ENCODE results near the gene HOXB3. TPM values are rescaled to one million over a fixed set of nuclear protein-coding genes. Genes with fewer than 3 reads are reported as not detected.

The HOXB3 gene
- total and polyA plus RNA-seq, 2 of the 13 experiments (the other 11 are each of a cell fraction or from before 2014, with no cell fraction given): not detected

GRCh38 chr17:48551596-48552465, 38.2 kb downstream of the HOXB3 start:
- H3K4me2 ChIP-seq (ENCODE audit: low read depth, low read length): no peak overlapping the region; the same call in 1 of the 2 replicates
- 29% methylated on average over 28 of the region's 47 CpGs for WGBS (ENCODE audit: low lambda C conversion rate)
- in situ Hi-C loops (cut with HindIII; ENCODE audit: extremely low pct_ligation_motif_present, low pct_unique_long_range_greater_than_20kb): no loop called here
- no peak overlapping the region for H3K9ac ChIP-seq (ENCODE audit: insufficient read depth, low read depth, low read length)
- H3K4me1 ChIP-seq (ENCODE audit: insufficient read depth, low read length): no peaks in the 10 kb centered on the region
- no TSS peak for BruUV-seq (replicated peaks)
- DNase-seq (ENCODE audit: low spot score) (no peak), ATAC-seq (no peak; the same call in 1 of the 3 replicates), FAIRE-seq (no peak)
- ChIA-PET POLR2A (no interaction called here), CTCF (ENCODE audit: low intra/inter-chr PET ratio, low total read pairs) (no interaction called here)
- no peak overlapping the region for H3K27ac ChIP-seq (ENCODE audit: extremely low read length, insufficient read depth, low read length)
- no peaks in the 10 kb centered on the region for H3K9me3 ChIP-seq (ENCODE audit: low read length)
- H3K4me3 ChIP-seq (replicated peaks in 1 of 3; ENCODE audit: insufficient read depth in 1 of 3, low read depth in 2 of 3, low read length in 3 of 3): no peak overlapping the region
- H3K27me3 ChIP-seq (ENCODE audit: control insufficient read depth in 1 of 2, insufficient read depth in 2 of 2, low read length in 2 of 2): peaks cover 18 to 92% of the 10 kb centered on the region in 2 experiments
- intact Hi-C loops (cut with micrococcal nuclease; ENCODE audit: unreplicated experiment): no loop called here
- no peaks in the 10 kb centered on the region; the same call in 1 of the 2 replicates for H4K20me1 ChIP-seq (ENCODE audit: insufficient read depth, low read length)
- no peak overlapping the region for H2AFZ ChIP-seq (ENCODE audit: low read length)
- H3K79me2 ChIP-seq (ENCODE audit: insufficient read depth, low read length): no peaks in the 10 kb centered on the region
- TF ChIP-seq EZH2 (conservative IDR thresholded peaks at IDR 0.05; ENCODE audit: low read depth, low read length) (peak; percentile 45; the same call in 1 of the 2 replicates), ZNF577 (CRISPR knock-in tag; IDR thresholded peaks at IDR 0.05; ENCODE audit: borderline replicate concordance, low read depth) (no peak)
- no peaks in the 10 kb centered on the region for H3K36me3 ChIP-seq (replicated peaks in 1 of 2; ENCODE audit: control insufficient read depth in 1 of 2, insufficient read depth in 2 of 2, low read length in 2 of 2)

GRCh38 chr17:48551214-48551555, 38.9 kb downstream of the HOXB3 start:
- WGBS (ENCODE audit: low lambda C conversion rate): 48% methylated on average over 19 of the region's 19 CpGs
- H3K4me3 ChIP-seq (replicated peaks in 1 of 3; ENCODE audit: insufficient read depth in 1 of 3, low read depth in 2 of 3, low read length in 3 of 3): no peak overlapping the region

More at GRCh38 chr17:48551214-48551555, 38.9 kb downstream of the HOXB3 start:
- H4K20me1 ChIP-seq (ENCODE audit: insufficient read depth, low read length): no peaks in the 10 kb centered on the region; the same call in 1 of the 2 replicates
- intact Hi-C loops (cut with micrococcal nuclease; ENCODE audit: unreplicated experiment) (no loop called here), in situ Hi-C loops (cut with HindIII; ENCODE audit: extremely low pct_ligation_motif_present, low pct_unique_long_range_greater_than_20kb) (no loop called here)
- BruUV-seq (replicated peaks): no TSS peak
- no peak overlapping the region for H3K27ac ChIP-seq (ENCODE audit: extremely low read length, insufficient read depth, low read length)
- POLR2A ChIA-PET: no interaction called here
- no peaks in the 10 kb centered on the region for H3K36me3 ChIP-seq (replicated peaks in 1 of 2; ENCODE audit: control insufficient read depth in 1 of 2, insufficient read depth in 2 of 2, low read length in 2 of 2)
- H3K79me2 ChIP-seq (ENCODE audit: insufficient read depth, low read length): no peaks in the 10 kb centered on the region
- H3K4me2 ChIP-seq (ENCODE audit: low read depth, low read length): no peak overlapping the region
- FAIRE-seq: no peak
- H3K4me1 ChIP-seq (ENCODE audit: insufficient read depth, low read length): no peaks in the 10 kb centered on the region
- H2AFZ ChIP-seq (ENCODE audit: low read length): no peak overlapping the region
- CTCF ChIA-PET (ENCODE audit: low intra/inter-chr PET ratio, low total read pairs): no interaction called here
- DNase-seq (ENCODE audit: low spot score): no peak
- peaks cover 20 to 92% of the 10 kb centered on the region in 2 experiments for H3K27me3 ChIP-seq (ENCODE audit: control insufficient read depth in 1 of 2, insufficient read depth in 2 of 2, low read length in 2 of 2)
- H3K9ac ChIP-seq (ENCODE audit: insufficient read depth, low read depth, low read length): no peak overlapping the region
- H3K9me3 ChIP-seq (ENCODE audit: low read length): no peaks in the 10 kb centered on the region
- no peak for TF ChIP-seq ZNF441 (CRISPR knock-in tag; IDR thresholded peaks at IDR 0.05; ENCODE audit: borderline replicate concordance)
- no peak for TF ChIP-seq ZNF263 (CRISPR knock-in tag; IDR thresholded peaks at IDR 0.05)
- no peak for TF ChIP-seq ZNF572 (CRISPR knock-in tag; IDR thresholded peaks at IDR 0.05)
- TF ChIP-seq IRF1 (CRISPR knock-in tag; IDR thresholded peaks at IDR 0.05; ENCODE audit: low read depth): no peak
- no peak for TF ChIP-seq NR3C1 (CRISPR knock-in tag; IDR thresholded peaks at IDR 0.05)
- TF ChIP-seq BCL3 (CRISPR knock-in tag; IDR thresholded peaks at IDR 0.05): no peak
- no peak for TF ChIP-seq NONO (IDR thresholded peaks at IDR 0.05)
- no peak for TF ChIP-seq NONO (CRISPR knock-in tag; conservative IDR thresholded peaks at IDR 0.05)
- TF ChIP-seq ZFY (CRISPR knock-in tag; IDR thresholded peaks at IDR 0.05): no peak
- ATAC-seq: no peak
